A673 (cell line): Measurements from ENCODE around the gene LIME1.

Experiments
- CTCF ChIP-seq: fragments of 300-800, 200-600 bp; sonication (generic); conservative IDR thresholded peaks from 2 replicates; pipeline ENCODE4 v1.5.1; 2017; ENCODE audit warnings: low read depth, mild to moderate bottlenecking, antibody characterized with exemption, low read length, moderate library complexity, mixed read lengths
- EZH2 ChIP-seq: fragments of 200-600 bp; sonication (generic); IDR thresholded peaks from 2 replicates; pipeline ENCODE4 v1.6.1; 2017; ENCODE audit warnings: borderline replicate concordance, low read depth, mild to moderate bottlenecking, mixed read lengths, antibody characterized with exemption, low read length; ENCODE audit not compliant: poor library complexity, severe bottlenecking

- TF ChIP-seq CTCF (no peak), EZH2 (no peak)
Measured at GRCh38 chr20:63778857-63779256, 42.4 kb downstream of the LIME1 start.
